Measurements from ENCODE around the gene LRRC27. TPM values are rescaled to one million over a fixed set of nuclear protein-coding genes. Genes with fewer than 3 reads are reported as not detected.

LRRC27 gene
- total RNA-seq, 1 donor from 2014 or later = 3.8 TPM

DNA sequence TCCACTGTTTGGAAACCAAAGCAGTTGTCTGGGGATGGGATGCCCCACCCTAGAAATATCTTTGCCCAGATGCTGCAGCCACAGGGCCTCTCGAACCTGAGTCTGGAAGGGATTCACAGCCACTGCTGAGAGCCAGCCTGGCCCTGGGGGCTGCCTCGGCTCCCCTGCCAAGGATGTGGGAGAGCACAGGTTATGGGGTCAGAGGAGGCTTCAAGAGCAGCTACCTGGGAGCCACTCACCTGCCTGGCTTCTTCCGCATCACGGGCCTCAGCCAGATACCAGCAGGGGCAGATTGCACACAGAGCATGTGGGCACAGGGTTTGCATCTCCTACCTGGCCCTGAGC is 59.7 kb downstream of the LRRC27 start:
- peaks cover 10% of the 10 kb centered on the region for H3K27me3 ChIP-seq (ENCODE audit: low read depth)
- DNase-seq = no peak
- no peaks in the 10 kb centered on the region for H3K36me3 ChIP-seq
- H3K4me1 ChIP-seq = peaks cover 26% of the 10 kb centered on the region
- H3K9me3 ChIP-seq (replicated peaks) = no peaks in the 10 kb centered on the region
- intact Hi-C loops (cut with micrococcal nuclease) = loop anchor here (5.0 kb wide), 1 partner anchor 61 kb away; no protein-coding TSS in a partner anchor
- H3K27ac ChIP-seq (replicated peaks) = no peak overlapping the region
- TF ChIP-seq, protein P1, sequence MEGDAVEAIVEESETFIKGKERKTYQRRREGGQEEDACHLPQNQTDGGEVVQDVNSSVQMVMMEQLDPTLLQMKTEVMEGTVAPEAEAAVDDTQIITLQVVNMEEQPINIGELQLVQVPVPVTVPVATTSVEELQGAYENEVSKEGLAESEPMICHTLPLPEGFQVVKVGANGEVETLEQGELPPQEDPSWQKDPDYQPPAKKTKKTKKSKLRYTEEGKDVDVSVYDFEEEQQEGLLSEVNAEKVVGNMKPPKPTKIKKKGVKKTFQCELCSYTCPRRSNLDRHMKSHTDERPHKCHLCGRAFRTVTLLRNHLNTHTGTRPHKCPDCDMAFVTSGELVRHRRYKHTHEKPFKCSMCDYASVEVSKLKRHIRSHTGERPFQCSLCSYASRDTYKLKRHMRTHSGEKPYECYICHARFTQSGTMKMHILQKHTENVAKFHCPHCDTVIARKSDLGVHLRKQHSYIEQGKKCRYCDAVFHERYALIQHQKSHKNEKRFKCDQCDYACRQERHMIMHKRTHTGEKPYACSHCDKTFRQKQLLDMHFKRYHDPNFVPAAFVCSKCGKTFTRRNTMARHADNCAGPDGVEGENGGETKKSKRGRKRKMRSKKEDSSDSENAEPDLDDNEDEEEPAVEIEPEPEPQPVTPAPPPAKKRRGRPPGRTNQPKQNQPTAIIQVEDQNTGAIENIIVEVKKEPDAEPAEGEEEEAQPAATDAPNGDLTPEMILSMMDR (IDR thresholded peaks at IDR 0.05; ENCODE audit: borderline replicate concordance) = no peak
- H3K4me3 ChIP-seq = no peak overlapping the region

DNA sequence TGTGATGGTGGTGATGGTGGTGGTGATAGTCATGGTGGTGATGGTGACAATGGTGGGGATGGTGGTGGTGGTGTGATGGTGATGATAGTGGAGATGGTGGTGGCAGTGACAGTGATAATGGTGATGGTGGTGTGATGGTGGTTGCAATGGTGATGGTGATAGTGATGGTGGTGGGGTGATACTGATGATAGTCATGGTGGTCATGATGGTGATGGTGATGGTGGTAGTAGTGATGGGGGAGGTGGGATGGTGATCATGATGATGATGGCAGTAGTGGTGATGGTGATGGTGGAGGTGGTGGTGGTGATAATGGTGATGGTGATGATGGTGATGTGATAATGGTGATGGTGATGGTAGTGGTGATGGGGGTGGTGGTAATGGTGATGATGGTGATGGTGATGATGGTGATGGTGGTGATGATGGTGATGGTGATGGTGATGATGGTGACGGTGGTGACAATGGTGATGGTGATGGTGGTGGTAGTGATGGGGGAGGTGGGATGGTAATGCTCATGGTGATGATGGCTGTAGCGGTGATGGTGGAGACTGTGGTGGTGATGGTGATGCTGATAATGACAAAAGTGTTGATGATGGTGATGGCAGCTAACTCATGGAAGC is 60.3 kb downstream of the LRRC27 start:
- H3K9me3 ChIP-seq (replicated peaks) = no peaks in the 10 kb centered on the region
- H3K4me1 ChIP-seq = peaks cover 29% of the 10 kb centered on the region
- TF ChIP-seq, protein P1 (IDR thresholded peaks at IDR 0.05; ENCODE audit: borderline replicate concordance) = no peak
- intact Hi-C loops (cut with micrococcal nuclease) = loop anchor here (5.0 kb wide), 1 partner anchor 60 kb away; no protein-coding TSS in a partner anchor
- H3K27ac ChIP-seq (replicated peaks) = no peak overlapping the region
- DNase-seq = no peak
- no peak overlapping the region for H3K4me3 ChIP-seq
- H3K27me3 ChIP-seq (ENCODE audit: low read depth) = peaks cover 10% of the 10 kb centered on the region
- no peaks in the 10 kb centered on the region for H3K36me3 ChIP-seq

DNA sequence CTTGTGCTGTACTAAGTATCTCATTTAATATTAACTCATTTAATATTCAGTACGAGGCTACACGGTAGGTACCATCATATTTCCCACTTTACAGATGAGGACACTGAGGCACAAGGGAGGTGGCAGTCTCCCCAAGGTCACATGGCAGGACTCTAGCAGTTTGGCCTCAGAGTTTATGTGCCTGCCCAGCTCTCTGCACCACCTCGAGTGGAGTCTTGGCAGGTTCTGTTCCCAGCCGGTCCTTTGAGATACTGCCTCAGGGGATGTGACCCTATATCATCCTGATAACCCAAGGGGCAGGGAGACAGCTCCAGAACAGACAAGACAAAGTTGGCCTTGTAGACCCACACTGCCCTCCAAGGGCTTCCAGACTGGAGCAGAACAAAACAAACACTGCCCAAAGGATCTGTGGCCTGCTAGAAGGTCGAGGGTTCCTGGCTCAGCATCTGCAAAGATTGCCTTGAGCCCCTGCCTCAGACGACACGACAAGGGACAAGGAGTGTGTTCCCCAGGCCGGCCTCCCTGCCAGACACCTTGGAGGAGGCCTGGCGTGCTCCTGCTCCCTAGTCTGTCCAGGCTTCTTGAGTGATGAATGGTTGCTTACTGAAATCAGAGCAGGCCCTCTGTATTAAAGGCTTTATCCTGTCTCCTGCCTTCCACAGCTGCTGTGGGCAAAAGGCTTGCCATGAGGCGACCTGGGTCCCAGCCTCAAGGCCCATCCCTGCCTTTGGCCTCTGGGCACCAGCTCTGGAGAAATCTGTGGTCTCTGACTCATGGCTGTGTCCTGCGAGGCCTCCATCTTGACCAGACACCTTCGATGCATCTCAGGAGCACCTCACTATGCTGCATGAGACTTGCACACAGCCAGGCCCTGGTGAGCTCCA is 61.1 kb downstream of the LRRC27 start:
- Histone ChIP-seq H3K36me3 (no peaks in the 10 kb centered on the region), H3K27ac (replicated peaks) (no peak overlapping the region), H3K4me1 (peaks cover 31% of the 10 kb centered on the region), H3K4me3 (no peak overlapping the region), H3K27me3 (ENCODE audit: low read depth) (peaks cover 10% of the 10 kb centered on the region), H3K9me3 (replicated peaks) (no peaks in the 10 kb centered on the region)
- DNase-seq = peak; percentile 7
- intact Hi-C loops (cut with micrococcal nuclease) = loop anchor here (5.0 kb wide), 1 partner anchor 59 kb away; no protein-coding TSS in a partner anchor
- TF ChIP-seq, protein P1 (IDR thresholded peaks at IDR 0.05; ENCODE audit: borderline replicate concordance) = no peak

DNA sequence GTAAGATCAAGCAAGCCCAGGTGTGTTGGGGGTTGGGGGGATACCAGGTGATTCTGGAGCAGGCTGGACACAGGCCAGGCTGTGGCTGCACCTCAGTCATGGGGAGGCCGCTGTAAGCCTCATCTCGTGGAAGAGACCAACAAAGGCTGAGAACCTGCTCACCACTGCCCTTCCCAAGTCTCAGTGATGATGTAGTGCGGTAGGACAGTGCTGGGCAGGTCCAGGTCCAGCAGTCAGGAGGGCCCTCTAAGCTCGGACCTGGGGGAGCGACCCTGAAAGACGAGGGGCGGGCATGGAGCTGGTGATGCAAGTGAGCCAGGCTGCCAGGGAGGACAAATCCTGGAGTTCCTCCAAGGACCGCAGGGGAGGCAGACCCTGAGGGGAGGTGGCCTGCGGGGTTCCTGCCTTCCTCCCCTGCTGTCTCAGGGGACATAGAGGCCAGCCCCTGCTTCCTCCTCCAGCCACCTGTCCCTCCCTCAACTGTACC is 61.7 kb downstream of the LRRC27 start:
- intact Hi-C loops (cut with micrococcal nuclease) = loop anchor here (5.0 kb wide), 1 partner anchor 59 kb away; no protein-coding TSS in a partner anchor
- Histone ChIP-seq H3K4me3 (no peak overlapping the region), H3K36me3 (no peaks in the 10 kb centered on the region), H3K9me3 (replicated peaks) (no peaks in the 10 kb centered on the region), H3K4me1 (peaks cover 38% of the 10 kb centered on the region), H3K27me3 (ENCODE audit: low read depth) (peaks cover 10% of the 10 kb centered on the region), H3K27ac (replicated peaks) (no peak overlapping the region)
- DNase-seq = peak; percentile 14
- TF ChIP-seq, protein P1 (IDR thresholded peaks at IDR 0.05; ENCODE audit: borderline replicate concordance) = no peak

DNA sequence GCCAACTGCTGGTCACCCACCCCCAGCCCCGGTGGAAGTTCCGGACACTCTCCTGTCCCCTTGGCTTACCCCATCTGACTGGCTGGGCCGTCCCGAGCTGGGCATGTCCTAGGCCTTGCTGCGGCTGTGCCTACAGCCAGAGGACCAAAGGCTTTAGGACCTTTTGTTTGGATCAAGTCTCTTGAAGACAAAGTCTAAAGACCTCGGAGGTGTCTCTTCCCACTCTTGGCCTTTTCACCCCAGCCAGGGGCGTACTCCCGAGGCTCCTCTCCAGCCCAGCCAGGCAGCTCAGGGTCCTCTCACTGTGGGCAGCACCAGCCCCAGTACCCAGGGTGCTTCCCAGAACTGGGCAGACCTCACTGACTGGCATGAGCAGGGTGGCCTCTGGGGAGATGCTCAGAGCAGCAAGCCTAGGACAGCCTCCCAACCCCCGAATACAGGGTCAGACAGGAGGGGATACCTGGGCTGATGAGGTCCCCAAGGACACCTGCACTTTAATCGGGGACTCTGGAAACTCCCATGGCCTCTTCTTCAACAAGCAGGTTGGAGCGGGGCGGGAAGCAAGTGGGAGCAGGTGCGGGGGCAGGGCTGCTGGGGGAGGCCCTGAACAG is 62.3 kb downstream of the LRRC27 start:
- Histone ChIP-seq H3K4me1 (peaks cover 38% of the 10 kb centered on the region), H3K36me3 (no peaks in the 10 kb centered on the region), H3K27me3 (ENCODE audit: low read depth) (peaks cover 7% of the 10 kb centered on the region), H3K4me3 (no peak overlapping the region), H3K9me3 (replicated peaks) (no peaks in the 10 kb centered on the region), H3K27ac (replicated peaks) (no peak overlapping the region)
- intact Hi-C loops (cut with micrococcal nuclease) = loop anchor here (5.0 kb wide), 1 partner anchor 58 kb away; no protein-coding TSS in a partner anchor
- TF ChIP-seq, protein P1 (IDR thresholded peaks at IDR 0.05; ENCODE audit: borderline replicate concordance) = no peak
- DNase-seq = no peak
